ENCODE measurements around the gene RNF208.
"Not testable (repeated sequence)": the region's sequence is repeated elsewhere in the genome, so short reads cannot be mapped to it uniquely, and the experiment has no call there.

Gene RNF208

DNA sequence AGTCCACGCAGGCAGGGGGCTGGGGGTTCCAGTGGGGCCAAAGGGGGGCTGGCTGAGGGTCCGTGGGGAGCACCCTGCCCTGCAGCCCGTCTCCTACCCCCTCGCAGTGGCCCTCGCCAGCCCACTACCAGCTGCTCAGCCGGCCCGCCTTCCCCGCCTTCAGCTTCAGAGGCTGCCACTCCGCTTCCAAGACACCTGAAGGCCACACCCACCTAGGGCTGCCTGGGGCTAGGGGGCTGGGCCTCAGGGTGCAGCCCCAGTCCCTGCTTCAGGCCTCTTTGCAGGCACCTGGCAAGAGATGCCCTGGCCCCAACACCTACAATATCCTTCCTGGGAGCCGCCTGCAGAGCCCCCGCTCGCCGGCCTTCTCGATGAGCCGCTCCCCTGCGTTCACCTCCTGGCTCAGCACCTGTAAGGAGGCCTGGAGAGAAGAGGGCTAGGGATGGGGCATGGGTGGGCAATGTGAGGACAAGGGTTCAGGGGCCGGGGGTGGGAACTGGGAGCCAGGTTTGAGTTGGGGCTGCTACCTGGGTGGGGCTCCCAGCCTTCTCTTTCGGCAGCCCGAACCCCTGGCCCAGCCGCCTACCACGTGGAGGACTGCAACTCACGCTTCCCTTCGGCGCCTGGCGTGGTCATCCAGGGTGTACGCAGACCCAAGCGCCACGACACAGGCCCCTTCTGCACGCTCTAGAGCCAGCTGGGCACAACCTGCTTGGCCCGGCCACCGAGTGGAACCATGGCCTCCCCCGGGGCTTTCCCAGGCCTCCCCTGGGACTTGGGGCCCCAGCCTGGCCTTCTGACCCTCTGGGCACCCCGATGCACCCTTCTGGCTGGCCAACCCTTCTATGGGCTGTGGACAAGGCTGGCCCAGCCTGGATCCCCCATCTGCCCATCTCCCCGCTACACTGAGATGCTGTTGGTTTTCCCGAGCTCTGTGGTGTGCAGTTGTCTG, 30.8 kb upstream of the RNF208 start:
- no peak for DNase-seq

GRCh38 chr9:137251490-137252268, 29.6 kb upstream of the RNF208 start:
- no peak for DNase-seq

DNA sequence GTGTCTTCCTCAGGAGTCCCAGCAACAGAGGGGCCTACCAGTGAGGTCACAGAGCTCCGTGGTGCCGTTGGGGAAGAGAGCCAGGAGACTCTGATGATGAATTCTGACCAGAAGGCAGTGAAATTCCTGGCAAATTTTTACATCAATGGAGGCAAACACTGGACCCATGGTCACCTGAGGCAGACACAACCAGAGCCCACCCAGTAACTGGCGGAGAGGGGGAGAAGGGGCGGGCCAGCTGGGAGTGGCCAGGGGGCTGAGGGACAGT, 29.1 kb upstream of the RNF208 start, which contains the start of gene STPG3:
Gene STPG3, plus strand, starts transcription at position 93 of the 268 bp plus-strand sequence. Its CDS starts 1 bp downstream, at position 94.
- no peak for DNase-seq

GRCh38 chr9:137250329-137251193, 28.5 kb upstream of the RNF208 start:
- DNase-seq = no peak

DNA sequence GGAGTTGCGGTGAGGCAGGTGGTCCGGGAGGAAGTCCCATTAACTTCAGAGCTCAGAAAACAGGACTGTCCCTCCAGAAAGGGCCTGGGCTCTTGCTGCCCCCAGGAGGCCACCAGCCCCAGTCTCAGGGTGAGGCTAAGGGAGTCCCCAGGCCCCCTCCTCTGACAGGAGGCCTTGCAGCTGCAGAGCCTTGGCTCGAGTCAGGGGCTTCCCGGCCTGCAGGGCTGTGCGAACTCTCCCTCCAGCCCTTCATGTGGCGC, 25.8 kb upstream of the RNF208 start:
- no peak for DNase-seq

DNA sequence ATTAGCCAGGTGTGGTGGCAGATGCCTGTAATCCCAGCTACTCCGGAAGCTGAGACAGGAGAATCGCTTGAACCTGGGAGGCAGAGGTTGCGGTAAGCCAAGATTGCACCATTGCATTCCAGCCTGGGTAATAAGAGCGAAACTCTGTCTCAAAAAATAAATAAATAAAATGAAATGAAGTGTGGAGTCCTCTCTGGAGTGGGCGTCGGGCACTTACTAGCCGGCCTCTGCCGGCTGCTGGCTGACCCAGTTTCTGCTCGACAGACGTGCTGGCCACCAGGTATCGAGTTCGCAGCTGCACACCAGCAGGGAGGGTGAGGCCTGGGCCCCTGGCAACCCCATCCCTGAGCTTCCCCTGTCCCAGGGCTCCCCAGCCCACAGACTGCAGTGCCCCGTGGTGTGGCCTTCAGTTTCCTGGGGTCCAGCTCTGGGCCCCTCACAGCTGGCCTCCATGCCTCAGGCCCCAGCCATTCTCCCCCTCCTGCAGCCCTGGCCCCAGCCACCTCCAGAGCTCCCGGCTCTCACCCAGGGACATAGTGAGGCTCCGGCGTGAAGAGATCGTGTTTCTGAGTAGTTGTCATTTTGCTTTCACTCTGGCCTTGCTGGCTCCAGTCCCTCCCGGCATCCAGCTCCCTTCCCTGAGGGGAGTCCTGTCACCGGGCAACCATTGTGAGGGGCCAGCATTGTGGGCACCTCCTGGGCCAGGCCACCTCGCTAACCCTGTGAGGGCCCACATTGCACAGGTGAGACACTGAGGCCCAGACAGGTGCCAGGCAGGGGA, 25.3 kb upstream of the RNF208 start:
- no peak for DNase-seq

DNA sequence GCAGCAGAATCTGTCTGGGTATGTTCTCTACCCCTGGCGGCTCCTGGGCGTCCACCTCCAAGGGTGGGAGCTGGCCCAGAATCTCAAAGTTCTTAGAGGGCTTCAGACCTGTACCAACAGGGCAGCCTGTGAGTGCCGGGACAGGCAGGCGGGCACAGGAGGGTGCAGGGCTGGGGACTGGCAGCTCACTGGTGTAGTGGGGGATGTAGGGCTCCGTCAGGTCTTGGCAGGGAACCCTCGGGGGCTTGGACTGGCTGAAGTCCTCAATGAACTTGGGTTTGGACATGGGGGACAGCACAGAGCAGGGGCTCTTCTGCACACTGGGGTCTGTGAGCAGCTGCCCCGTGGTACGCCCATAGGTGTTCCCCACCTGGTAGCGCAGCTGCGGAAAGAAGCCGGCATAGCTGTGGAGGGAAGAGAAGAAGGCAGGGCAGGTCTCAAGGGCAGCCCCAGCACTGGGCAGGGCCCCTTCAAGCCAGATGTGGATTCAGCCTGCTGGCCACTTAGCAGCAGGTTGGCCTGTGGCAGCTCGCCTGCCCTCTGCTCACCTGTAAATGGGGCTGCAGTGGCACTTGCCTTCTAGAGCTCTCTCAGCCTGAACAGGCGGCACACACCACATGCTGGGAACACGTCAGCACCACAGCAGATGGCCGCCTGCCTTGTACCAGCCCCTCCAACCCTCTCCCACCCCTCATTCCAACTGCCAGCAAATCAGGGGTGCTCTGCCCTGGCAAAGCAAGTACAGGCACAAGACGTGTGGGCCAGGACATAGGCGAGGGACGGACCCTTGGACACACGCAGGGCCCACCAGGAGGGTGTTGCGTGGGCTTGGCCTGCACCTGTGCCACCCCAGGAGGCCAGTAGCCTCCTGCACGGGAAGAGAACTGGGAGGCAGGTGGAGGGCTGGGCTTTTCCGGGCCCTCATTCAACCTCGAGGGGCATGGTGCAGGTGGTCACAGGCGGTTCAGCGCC, 23.7 kb upstream of the RNF208 start:
- DNase-seq = no peak

GRCh38 chr9:137244486-137245449, 22.7 kb upstream of the RNF208 start:
- DNase-seq = no peak

GRCh38 chr9:137243626-137244485, 21.8 kb upstream of the RNF208 start:
- DNase-seq = no peak

DNA sequence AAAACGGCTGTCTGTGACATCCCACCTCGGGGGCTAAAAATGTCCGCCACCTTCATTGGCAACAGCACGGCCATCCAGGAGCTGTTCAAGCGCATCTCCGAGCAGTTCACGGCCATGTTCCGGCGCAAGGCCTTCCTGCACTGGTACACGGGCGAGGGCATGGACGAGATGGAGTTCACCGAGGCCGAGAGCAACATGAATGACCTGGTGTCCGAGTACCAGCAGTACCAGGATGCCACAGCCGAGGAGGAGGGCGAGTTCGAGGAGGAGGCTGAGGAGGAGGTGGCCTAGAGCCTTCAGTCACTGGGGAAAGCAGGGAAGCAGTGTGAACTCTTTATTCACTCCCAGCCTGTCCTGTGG, 21.2 kb upstream of the RNF208 start:
- not testable (repeated sequence) for DNase-seq

GRCh38 chr9:137242269-137243203, 20.5 kb upstream of the RNF208 start:
- no peak for DNase-seq

- peak; percentile 66 for DNase-seq
Measured at GRCh38 chr9:137241490-137242268, 19.6 kb upstream of the RNF208 start.

GRCh38 chr9:137240841-137241489, 18.9 kb upstream of the RNF208 start, which contains the start of gene TUBB4B:
TSS of gene TUBB4B (plus strand) at chr9:137241287. CDS start at chr9:137241361, 74 bp downstream.
- DNase-seq = peak; percentile 93

DNA sequence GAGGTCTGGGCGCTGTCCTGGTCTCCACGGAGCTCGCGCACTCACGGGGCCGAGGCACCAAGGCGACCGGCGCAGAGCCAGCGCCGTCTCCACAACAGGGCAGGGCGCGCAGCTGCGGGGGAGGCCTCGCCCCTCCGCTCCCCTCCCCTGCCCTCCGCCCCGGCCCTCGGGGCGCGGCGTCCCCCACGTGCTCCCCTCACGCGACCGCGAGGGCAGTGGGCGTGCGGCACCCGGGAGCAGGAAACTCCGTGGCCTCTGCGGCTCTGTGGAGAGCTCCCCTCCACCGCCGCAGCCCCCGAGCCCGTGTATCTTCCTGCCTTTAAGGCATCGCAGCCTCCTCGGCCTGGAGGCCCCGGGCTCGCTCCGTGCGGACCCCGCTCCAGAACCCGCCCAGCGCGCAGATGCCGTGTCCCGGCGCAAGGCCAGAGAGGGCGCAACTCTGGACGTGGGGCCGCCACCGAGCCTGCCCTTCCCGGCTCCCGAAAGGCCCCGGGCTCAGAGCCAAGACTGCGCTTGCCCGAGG, 18.3 kb upstream of the RNF208 start:
- DNase-seq = peak; percentile 76

- not testable (repeated sequence) for DNase-seq
Measured at GRCh38 chr9:137239541-137240200, 17.6 kb upstream of the RNF208 start.

All from activated gamma-delta T cell (primary cell).